ENCODE measurements around the gene IGFN1. TPM values are rescaled to one million over a fixed set of nuclear protein-coding genes. Genes with fewer than 3 reads are reported as not detected.

IGFN1 gene
- total and polyA plus RNA-seq, 9 of the 15 experiments (the other 6 are each of a cell fraction or from before 2014, with no cell fraction given): 0.04 TPM; not detected in 8

GRCh38 chr1:201275253-201275666, 84.6 kb downstream of the IGFN1 start:
- CTCF ChIA-PET (ENCODE audit: low intra/inter-chr PET ratio): no interaction called here

More at GRCh38 chr1:201275253-201275666, 84.6 kb downstream of the IGFN1 start:
- H4K20me1 ChIP-seq (replicated peaks; ENCODE audit: control insufficient read depth, insufficient read depth, low read length): peaks cover 4% of the 10 kb centered on the region
- intact Hi-C loops (cut with micrococcal nuclease): no loop called here
- H3K27me3 ChIP-seq (ENCODE audit: control insufficient read depth in 2 of 2, insufficient read depth in 2 of 2, low read length in 2 of 2): peaks cover 48 to 86% of the 10 kb centered on the region in 2 experiments
- no peaks in the 10 kb centered on the region for H3K79me2 ChIP-seq (ENCODE audit: control insufficient read depth, insufficient read depth, low read length)
- no peak overlapping the region for H3K4me2 ChIP-seq (ENCODE audit: insufficient read depth, low read length)
- POLR2A ChIA-PET: interaction anchor here (0.6 kb wide), 2 partner anchors 13 to 92 kb away, joined by 3 read pairs; no protein-coding TSS in a partner anchor
- 0% methylated on average over 15 of the region's 15 CpGs for WGBS (ENCODE audit: insufficient coverage, low coverage, missing lambda C conversion rate)
- H3K9ac ChIP-seq (ENCODE audit: insufficient read depth in 1 of 2, low read depth in 2 of 2, low read length in 2 of 2): no peak overlapping the region
- H3K9me3 ChIP-seq (replicated peaks; ENCODE audit: control insufficient read depth, insufficient read depth, low read depth, low read length): no peaks in the 10 kb centered on the region
- BruUV-seq (replicated peaks): no TSS peak
- no peak overlapping the region for H3K4me3 ChIP-seq
- no peak overlapping the region for H3K27ac ChIP-seq (ENCODE audit: extremely low read depth, low read depth, low read length)
- no peak for DNase-seq (ENCODE audit: extremely low read depth in 1 of 4, low spot score in 3 of 4)
- no peaks in the 10 kb centered on the region for H3K9me1 ChIP-seq (ENCODE audit: control insufficient read depth, insufficient read depth, low read length)
- in situ Hi-C loops (cut with MboI): no loop called here
- no peak overlapping the region for H2AFZ ChIP-seq (ENCODE audit: low read depth, low read length)
- H3K4me1 ChIP-seq (replicated peaks in 1 of 2; ENCODE audit: control insufficient read depth in 2 of 2, insufficient read depth in 2 of 2, low read length in 2 of 2): peaks cover 0 to 4% of the 10 kb centered on the region in 2 experiments; a peak in 1 of 5 replicates
- ATAC-seq: no peak
- TF ChIP-seq THRAP3 (IDR thresholded peaks at IDR 0.05; ENCODE audit: borderline replicate concordance) (no peak), SLC30A9 (CRISPR knock-in tag; IDR thresholded peaks at IDR 0.05) (no peak), CC2D1A (IDR thresholded peaks at IDR 0.05) (no peak), ZNF263 (CRISPR knock-in tag; IDR thresholded peaks at IDR 0.05; ENCODE audit: borderline replicate concordance) (no peak), HDAC3 (IDR thresholded peaks at IDR 0.05; ENCODE audit: borderline replicate concordance, partially characterized antibody) (no peak), CBFB (CRISPR knock-in tag; IDR thresholded peaks at IDR 0.05) (no peak), MTF1 (CRISPR knock-in tag; IDR thresholded peaks at IDR 0.05; ENCODE audit: borderline replicate concordance) (no peak), THAP7 (CRISPR knock-in tag; IDR thresholded peaks at IDR 0.05) (no peak), ZNF740 (CRISPR knock-in tag; IDR thresholded peaks at IDR 0.05) (no peak), ZNF740 (tag; IDR thresholded peaks at IDR 0.05) (no peak), ZNF79 (CRISPR knock-in tag; IDR thresholded peaks at IDR 0.05; ENCODE audit: low read depth) (no peak), ZNF449 (CRISPR knock-in tag; IDR thresholded peaks at IDR 0.05) (no peak), ZNF561 (CRISPR knock-in tag; conservative IDR thresholded peaks at IDR 0.05) (no peak), L3MBTL2 (IDR thresholded peaks at IDR 0.05) (no peak), ELF4 (CRISPR knock-in tag; IDR thresholded peaks at IDR 0.05) (no peak), ESRRB (CRISPR knock-in tag; IDR thresholded peaks at IDR 0.05; ENCODE audit: borderline replicate concordance) (no peak), ESRRA (IDR thresholded peaks at IDR 0.05; ENCODE audit: borderline replicate concordance, low read depth) (no peak), ZNF239 (CRISPR knock-in tag; IDR thresholded peaks at IDR 0.05) (no peak), SNRNP70 (optimal IDR thresholded peaks at IDR 0.05; ENCODE audit: low read depth, low read length) (no peak), GTF2F1 (IDR thresholded peaks at IDR 0.05; ENCODE audit: low read depth, low read length) (no peak)
- TF ChIP-seq, protein P1, sequence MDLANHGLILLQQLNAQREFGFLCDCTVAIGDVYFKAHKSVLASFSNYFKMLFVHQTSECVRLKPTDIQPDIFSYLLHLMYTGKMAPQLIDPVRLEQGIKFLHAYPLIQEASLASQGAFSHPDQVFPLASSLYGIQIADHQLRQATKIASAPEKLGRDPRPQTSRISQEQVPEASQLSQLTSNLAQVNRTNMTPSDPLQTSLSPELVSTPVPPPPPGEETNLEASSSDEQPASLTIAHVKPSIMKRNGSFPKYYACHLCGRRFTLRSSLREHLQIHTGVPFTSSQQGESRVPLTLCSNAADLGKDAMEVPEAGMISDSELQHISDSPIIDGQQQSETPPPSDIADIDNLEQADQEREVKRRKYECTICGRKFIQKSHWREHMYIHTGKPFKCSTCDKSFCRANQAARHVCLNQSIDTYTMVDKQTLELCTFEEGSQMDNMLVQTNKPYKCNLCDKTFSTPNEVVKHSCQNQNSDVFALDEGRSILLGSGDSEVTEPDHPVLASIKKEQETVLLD (IDR thresholded peaks at IDR 0.05): no peak
- FAIRE-seq: no peak
- no peaks in the 10 kb centered on the region for H3K36me3 ChIP-seq (ENCODE audit: control insufficient read depth, insufficient read depth, low read length)

Data from K562 (cell line).